ENCODE measurements around the gene CTSC. TPM values are rescaled to one million over a fixed set of nuclear protein-coding genes. Genes with fewer than 3 reads are reported as not detected.

Gene CTSC
- total RNA-seq, 1 donor from 2014 or later, result 445 TPM

DNA sequence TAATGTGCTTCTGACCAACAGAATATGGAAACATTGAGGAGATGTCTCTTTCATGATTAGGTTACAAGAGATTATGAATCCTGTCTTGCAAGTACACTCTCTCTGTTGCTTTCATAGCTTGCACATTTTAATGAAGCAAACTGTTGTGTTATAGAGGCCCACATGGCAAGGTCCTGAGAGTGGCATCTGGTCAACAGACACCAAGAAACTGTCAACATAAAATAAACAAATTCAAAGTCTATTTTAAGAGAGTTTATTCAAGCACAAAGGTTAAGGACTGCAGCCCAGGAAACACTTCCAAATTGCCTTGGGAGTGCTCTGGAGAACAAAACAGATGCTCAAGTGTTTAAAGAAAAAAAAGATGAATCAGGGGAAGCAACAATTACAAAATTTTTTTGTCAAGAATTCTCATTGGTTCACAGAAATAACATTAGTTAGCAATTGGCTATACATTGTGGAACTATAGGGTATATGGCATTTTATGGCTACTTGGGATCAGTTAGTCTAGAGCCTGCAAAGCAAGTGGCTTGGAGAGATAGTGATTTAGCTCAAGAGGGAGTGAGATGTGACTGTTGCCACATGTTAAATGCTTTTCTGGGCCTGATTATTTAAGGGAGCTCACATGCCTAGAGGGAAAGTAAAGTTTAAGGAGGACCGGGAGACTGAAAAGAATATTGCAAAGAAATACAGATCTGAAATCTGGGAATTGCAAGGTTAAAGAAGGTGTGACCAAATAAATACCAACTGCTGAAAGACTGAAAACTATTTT is 54.6 kb downstream of the CTSC start:
- Histone ChIP-seq H3K27ac (no peak overlapping the region), H3K36me3 (no peaks in the 10 kb centered on the region), H3K4me3 (no peak overlapping the region), H3K27me3 (ENCODE audit: low read depth) (no peaks in the 10 kb centered on the region), H3K9me3 (no peaks in the 10 kb centered on the region), H3K4me1 (peaks cover 22% of the 10 kb centered on the region)
- DNase-seq (no peak), ATAC-seq (no peak)
- intact Hi-C loops (cut with DNase I), result no loop called here
- TF ChIP-seq, protein P1, sequence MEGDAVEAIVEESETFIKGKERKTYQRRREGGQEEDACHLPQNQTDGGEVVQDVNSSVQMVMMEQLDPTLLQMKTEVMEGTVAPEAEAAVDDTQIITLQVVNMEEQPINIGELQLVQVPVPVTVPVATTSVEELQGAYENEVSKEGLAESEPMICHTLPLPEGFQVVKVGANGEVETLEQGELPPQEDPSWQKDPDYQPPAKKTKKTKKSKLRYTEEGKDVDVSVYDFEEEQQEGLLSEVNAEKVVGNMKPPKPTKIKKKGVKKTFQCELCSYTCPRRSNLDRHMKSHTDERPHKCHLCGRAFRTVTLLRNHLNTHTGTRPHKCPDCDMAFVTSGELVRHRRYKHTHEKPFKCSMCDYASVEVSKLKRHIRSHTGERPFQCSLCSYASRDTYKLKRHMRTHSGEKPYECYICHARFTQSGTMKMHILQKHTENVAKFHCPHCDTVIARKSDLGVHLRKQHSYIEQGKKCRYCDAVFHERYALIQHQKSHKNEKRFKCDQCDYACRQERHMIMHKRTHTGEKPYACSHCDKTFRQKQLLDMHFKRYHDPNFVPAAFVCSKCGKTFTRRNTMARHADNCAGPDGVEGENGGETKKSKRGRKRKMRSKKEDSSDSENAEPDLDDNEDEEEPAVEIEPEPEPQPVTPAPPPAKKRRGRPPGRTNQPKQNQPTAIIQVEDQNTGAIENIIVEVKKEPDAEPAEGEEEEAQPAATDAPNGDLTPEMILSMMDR (IDR thresholded peaks at IDR 0.05), result no peak

DNA sequence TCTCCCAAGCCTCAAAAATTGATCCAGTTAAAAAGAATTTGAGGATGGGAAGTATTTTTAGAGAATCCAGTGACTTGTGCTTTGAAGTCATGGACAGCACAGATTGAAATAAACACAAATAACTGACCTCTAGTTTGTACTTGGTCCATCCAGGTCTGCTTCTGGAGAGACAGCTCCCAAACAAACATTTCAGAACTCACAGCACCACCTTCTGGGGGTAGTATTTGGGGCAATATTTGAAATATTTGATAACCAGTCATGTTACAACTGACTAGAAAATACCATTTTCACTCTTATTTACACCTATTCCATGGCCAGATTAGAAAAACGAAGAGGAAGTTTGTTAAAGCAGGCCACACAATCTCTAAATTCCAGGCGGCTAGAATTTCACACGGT is 56.2 kb downstream of the CTSC start:
- no peak for DNase-seq
- TF ChIP-seq, protein P1 (IDR thresholded peaks at IDR 0.05), result no peak
- H3K27ac ChIP-seq, result no peak overlapping the region
- no peaks in the 10 kb centered on the region for H3K27me3 ChIP-seq (ENCODE audit: low read depth)
- H3K9me3 ChIP-seq, result no peaks in the 10 kb centered on the region
- H3K4me3 ChIP-seq, result no peak overlapping the region
- ATAC-seq, result no peak
- H3K36me3 ChIP-seq, result no peaks in the 10 kb centered on the region
- H3K4me1 ChIP-seq, result peaks cover 22% of the 10 kb centered on the region
- intact Hi-C loops (cut with DNase I), result no loop called here

DNA sequence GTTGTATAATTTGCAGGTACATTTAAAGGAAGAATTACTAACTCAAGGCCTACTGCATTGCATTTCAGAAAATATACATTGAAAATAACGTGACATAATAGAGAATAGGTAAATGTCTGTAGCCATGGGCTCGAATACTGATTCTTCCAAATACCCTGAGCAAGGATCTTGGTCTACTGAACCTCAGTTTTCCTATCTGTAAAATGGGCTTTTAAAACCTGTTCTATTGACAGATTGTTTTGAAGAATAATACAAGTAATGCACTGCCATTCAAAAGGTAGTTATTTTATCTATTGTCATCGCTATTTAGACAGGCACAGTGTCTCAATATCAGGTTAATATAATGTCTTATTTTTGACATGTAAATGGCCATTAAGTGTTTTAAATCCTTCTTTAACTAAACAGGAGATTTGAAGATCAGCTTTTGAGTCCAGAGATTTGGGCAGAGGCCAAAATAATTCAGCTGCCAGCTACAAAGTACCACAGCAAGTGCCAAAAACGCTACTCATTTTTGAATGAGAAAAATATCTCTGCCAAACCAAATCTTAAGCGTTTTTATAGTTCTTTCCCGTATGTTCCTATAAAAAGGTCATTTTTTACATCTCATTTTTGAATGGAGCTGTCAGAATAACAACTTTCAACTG is 56.7 kb downstream of the CTSC start:
- Histone ChIP-seq H3K27me3 (ENCODE audit: low read depth) (no peaks in the 10 kb centered on the region), H3K9me3 (no peaks in the 10 kb centered on the region), H3K36me3 (no peaks in the 10 kb centered on the region), H3K27ac (no peak overlapping the region), H3K4me3 (no peak overlapping the region), H3K4me1 (peaks cover 21% of the 10 kb centered on the region)
- TF ChIP-seq, protein P1 (IDR thresholded peaks at IDR 0.05), result no peak
- DNase-seq, result no peak
- ATAC-seq, result no peak
- intact Hi-C loops (cut with DNase I), result no loop called here

DNA sequence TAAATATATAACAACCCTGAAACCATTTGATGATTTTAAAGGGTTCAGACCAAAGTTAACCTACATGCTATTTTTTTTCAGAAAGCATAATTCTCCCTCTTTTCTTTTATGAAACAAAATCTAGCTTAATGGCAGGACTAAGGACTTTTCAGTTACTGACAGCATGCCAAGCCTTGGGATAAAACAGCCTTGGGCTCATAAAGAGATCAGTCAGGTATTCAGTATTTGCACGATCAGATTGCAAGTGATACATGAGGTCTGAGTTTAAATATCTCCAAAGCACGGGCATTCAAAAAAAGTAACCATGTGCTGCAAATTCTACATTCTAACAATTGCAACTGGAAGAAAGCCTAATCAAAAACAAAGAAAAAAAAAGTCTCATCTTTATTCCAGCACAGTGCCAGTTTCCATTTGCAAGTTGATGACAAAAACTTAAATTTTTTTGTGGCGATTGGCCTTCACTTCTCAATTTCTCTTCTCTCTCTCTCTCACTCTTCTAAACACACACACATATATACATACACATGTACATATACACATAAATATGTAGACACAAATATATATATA is 60.1 kb downstream of the CTSC start:
- intact Hi-C loops (cut with DNase I), result no loop called here
- Histone ChIP-seq H3K27me3 (ENCODE audit: low read depth) (no peaks in the 10 kb centered on the region), H3K27ac (no peak overlapping the region), H3K9me3 (no peaks in the 10 kb centered on the region), H3K4me3 (no peak overlapping the region), H3K36me3 (no peaks in the 10 kb centered on the region), H3K4me1 (peaks cover 6% of the 10 kb centered on the region)
- no peak for ATAC-seq
- TF ChIP-seq, protein P1 (IDR thresholded peaks at IDR 0.05), result no peak
- DNase-seq, result no peak

GRCh38 chr11:88275636-88276035 is 61.9 kb downstream of the CTSC start:
- H3K4me3 ChIP-seq, result no peak overlapping the region
- H3K27ac ChIP-seq, result no peak overlapping the region

More at GRCh38 chr11:88275636-88276035, 61.9 kb downstream of the CTSC start:
- H3K27me3 ChIP-seq (ENCODE audit: low read depth), result no peaks in the 10 kb centered on the region
- no peaks in the 10 kb centered on the region for H3K4me1 ChIP-seq
- DNase-seq (no peak), ATAC-seq (no peak)
- TF ChIP-seq, protein P1 (IDR thresholded peaks at IDR 0.05), result no peak
- intact Hi-C loops (cut with DNase I), result no loop called here
- no peaks in the 10 kb centered on the region for H3K36me3 ChIP-seq
- H3K9me3 ChIP-seq, result no peaks in the 10 kb centered on the region

Data from lower lobe of right lung (tissue), 2 donors.